K562 (cell line): Measurements from ENCODE around the gene STK16. TPM values are rescaled to one million over a fixed set of nuclear protein-coding genes. Genes with fewer than 3 reads are reported as not detected.
A peak's percentile ranks its signal among the peaks of the same experiment; 100 is the strongest.

Experiments used
- CBFA2T2 ChIP-seq: fragments of 450-650 bp; conservative IDR thresholded peaks from 2 replicates; pipeline ENCODE4 v1.6.1; 2017; ENCODE audit warnings: mild to moderate bottlenecking
- CEBPZ ChIP-seq: fragments of 150-350 bp; IDR thresholded peaks from 2 replicates; pipeline ENCODE4 v1.6.1; 2014; ENCODE audit warnings: low read depth, mild to moderate bottlenecking, low read length, borderline replicate concordance
- CHAMP1 ChIP-seq: fragments of 450-650 bp; IDR thresholded peaks from 2 replicates; pipeline ENCODE4 v1.6.1; 2016; ENCODE audit warnings: mild to moderate bottlenecking
- GTF2B ChIP-seq: IDR thresholded peaks from 2 replicates; pipeline ENCODE4 v1.6.1; 2011; ENCODE audit not compliant: insufficient read length; ENCODE audit errors: extremely low read depth
- PRDM10 ChIP-seq: fragments of 450-650 bp; IDR thresholded peaks from 2 replicates; pipeline ENCODE4 v1.6.1; 2018; ENCODE audit not compliant: partially characterized antibody
- SAFB2 ChIP-seq: fragments of 200-400 bp; formaldehyde crosslinking; IDR thresholded peaks from 2 replicates; pipeline ENCODE4 v1.6.1; 2018; ENCODE audit warnings: borderline replicate concordance, low read length, low read depth, moderate library complexity; ENCODE audit not compliant: severe bottlenecking
- ZNF318 ChIP-seq, 2 experiments: fragments of 450-650 bp; IDR thresholded peaks; 2 replicates each; pipeline ENCODE4 v1.6.1; 2016; ENCODE audit warnings: mild to moderate bottlenecking in 2 of 2, borderline replicate concordance in 1 of 2, low read depth in 1 of 2, moderate library complexity in 1 of 2
- polyA plus RNA-seq, 8 experiments: library from polyadenylated mRNA; depleted of rRNA in 4 of 8; stranded (reverse) in 5 of 8; unstranded in 3 of 8; fragments of >200 nt; fragmentation: Nextera tagmentation in 2 of 8; fragmentation: Illumina TruSeq in 1 of 8; extraction: Ambion mirVana in 2 of 8; extraction: Trizol in 1 of 8; gene quantifications; 2 replicates each; pipeline versions ENCODE4 v1.2.1 to v1.2.3, GENCODE V29; 2011 to 2014; ENCODE audit warnings: inconsistent platforms in 1 of 8, missing spikeins in 1 of 8
- total RNA-seq, 7 experiments: library from RNA; depleted of rRNA in 6 of 7; stranded (reverse); fragments of >200 nt in 6 of 7; fragmentation: Illumina TruSeq in 2 of 7; extraction: Trizol in 2 of 7; gene quantifications; 2 replicates each; pipeline versions ENCODE4 v1.2.1 to v1.2.3, GENCODE V29; 2011 to 2021; ENCODE audit warnings: low replicate concordance in 1 of 7

Gene STK16
- total and polyA plus RNA-seq, 9 of the 15 experiments (the other 6 are each of a cell fraction or from before 2014, with no cell fraction given), result 5.4 to 36.2 (median 17.8) TPM

GRCh38 chr2:219278655-219279150 is 33.4 kb downstream of the STK16 start (continued):
- TF ChIP-seq PRDM10, result peak; percentile 48
- TF ChIP-seq CBFA2T2, result no peak
- no peak for TF ChIP-seq CEBPZ
- no peak for TF ChIP-seq GTF2B
- TF ChIP-seq CHAMP1, result no peak
- no peak for TF ChIP-seq ZNF318 (IDR thresholded peaks at IDR 0.05; ENCODE audit: borderline replicate concordance in 1 of 2, low read depth in 1 of 2)
- TF ChIP-seq SAFB2, result no peak
